GM18520 (cell line): ENCODE data around the gene RAD51B.

Source experiments
- ATAC-seq: cut with Tn5 transposase; IDR thresholded peaks from one replicate; pipeline ENCODE4 v1.9.1; 2021; ENCODE audit not compliant: unreplicated experiment

Gene RAD51B

DNA sequence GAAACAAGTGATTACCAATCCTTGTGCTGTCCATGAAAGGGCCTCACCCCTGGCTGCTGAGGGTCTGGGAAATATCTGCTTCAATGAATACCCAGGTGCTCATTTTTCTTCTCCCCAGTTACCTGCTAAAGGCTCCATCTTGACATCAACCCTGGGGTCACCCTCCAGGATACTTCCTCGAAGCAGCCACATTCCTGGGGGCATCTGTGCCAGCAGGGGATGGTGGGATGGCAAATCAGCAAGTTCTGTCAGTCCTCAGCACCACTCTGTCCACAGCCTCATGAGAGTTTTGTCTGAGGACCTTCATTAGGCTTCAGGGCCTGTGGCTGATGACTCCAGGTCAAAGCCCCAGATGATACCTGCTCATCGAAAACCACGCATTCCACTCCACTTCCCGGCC is 848.4 kb downstream of the RAD51B start:
- no peak for ATAC-seq

DNA sequence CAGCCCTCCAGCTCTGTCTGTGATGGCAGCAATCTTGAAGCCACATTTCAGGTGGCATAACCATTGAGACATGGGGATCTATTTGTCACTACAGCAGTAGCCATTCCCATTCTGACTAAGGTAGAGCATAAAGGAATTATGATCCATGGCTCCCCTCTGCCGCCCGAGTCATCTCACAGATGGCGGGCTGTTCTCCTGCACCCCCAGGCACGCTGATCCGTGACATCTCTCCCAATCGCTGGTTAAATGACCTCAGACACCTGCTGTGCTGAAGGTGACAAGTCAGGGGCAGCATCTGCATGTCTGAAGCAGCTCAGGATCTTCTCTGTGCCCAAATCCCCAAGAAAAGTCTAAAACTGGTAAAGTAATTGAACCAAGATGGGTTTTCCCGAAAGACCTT is 849.0 kb downstream of the RAD51B start:
- no peak for ATAC-seq

DNA sequence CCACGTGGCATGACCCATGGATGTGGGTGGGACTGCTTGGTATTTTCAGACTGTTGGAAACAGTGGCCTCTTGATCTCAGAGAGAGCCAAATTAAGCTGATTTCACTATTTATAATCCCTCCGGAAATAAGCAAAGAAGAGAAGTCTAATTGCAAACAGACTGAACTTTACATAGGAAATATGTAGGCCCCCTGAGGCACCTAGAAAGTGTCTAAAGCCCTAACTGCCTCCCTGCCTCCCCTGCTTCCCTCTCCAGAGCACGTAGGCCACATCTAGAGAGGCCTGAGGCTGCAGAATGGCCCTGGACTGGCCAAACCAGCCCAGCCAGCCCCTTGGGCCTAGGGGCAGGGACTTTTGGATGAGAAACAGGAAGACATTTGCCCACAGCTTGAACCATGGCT is 849.5 kb downstream of the RAD51B start:
- no peak for ATAC-seq

DNA sequence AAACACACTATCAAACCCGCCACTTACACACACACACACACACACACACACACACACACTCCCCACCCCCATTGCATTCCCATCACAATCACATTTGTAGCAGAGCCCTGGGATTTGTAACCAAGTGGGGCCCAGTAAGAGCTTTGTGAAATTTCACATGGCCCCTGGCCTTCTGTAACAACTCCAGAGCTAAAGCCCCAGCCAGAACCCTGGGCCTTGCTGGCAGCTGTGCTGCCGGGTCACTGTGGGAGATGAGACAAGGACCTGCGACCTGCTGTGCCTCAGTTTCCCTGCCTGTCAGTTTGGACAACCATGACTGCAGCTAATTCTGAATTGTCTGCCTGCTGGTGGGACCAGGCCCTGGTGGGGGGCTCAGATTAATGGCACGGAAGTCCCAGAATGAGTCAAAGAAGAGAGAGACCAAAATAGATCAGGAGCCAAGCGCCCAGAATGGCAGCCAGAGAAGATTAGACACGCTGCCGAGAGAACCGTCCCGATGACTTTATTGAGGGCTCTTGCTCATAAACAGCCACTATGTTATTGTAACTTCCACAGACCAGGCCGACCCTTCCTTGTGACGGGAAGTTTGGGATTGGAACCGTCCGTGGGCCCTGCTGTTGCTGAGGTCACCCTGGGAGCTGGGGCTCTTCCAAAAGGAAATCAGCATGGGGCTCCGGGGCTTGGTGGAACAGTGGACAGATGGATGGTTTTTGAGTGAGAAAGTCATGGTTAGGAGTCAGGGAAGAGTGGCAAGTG is 850.2 kb downstream of the RAD51B start:
- ATAC-seq: no peak

DNA sequence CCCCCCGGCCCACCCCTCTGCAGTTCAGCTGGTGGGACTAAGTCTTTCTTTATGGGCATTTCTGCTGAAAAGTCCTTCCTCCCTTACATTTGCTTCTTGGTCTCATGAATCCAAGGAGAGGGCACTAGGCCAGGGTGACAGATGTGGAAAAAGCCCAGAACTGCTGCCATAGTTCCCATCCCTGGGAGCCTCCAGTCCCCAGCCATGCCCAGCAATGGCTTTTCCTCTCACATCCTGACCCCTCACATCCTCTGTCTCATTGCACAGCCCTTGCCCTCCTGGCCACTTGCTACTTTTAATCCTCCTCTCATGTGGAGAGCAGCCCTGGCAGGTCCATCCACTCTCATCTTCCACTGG is 850.8 kb downstream of the RAD51B start:
- ATAC-seq: no peak

DNA sequence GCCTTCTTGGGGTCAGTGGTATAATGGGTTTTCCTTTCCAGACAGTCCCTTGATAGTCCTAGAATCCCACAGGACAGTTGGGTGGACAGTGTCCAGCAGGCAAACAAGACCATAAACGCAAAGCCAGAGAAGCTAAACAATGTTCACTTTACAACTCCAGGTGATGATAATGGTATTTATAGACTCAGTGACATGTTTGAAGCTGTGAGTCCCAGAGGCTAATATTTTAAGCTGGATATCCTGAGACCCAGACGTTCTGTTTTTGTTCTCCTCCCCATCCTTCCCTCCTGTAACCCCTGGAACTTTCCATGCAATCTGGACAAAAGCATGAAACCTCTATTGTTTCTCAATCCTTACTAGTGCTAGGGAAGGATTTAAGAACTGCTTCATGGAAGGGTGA is 852.3 kb downstream of the RAD51B start:
- no peak for ATAC-seq

DNA sequence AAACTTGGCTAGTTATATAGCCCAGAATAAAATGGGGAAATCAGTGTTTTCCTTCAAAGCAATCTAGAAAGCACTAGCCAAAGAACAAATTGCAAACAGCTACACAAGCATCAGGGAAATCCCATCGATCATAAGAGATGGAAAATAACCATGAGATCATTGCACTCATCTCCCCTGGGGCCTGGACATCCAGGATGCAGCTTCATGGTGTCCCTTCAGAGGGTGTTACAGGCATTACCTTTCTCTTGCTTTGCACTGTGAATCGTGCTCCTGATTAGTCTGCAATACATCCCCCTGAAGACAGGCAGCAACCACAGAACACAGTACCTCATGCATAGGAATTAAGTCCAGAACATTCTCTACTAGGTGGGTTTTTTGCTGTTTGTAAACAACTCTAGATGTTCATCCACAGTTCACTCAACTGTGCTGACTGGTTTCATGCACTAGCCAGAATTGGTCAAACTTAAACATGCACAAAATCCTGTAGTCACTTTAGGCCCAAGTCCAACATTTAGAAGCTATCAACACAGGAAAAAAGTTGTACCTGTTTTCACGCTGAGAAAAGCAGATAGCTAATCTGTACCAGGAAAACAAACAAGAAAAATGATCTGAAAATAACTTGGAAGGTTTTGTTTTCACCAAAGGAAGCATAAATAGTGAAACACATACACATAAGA is 853.2 kb downstream of the RAD51B start:
- no peak for ATAC-seq

DNA sequence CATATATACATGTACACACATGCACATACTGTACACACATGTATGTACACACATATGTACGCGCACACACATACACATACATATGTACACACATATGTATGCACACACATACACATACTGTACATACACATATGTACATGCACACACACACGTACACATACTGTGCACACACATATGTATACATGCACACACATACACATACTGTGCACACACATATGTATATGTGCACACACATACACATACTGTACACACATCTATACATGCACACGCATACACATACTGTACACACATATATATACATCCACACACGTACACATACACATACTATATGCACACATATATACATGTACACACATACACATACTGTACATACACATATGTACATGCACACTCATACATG is 853.9 kb downstream of the RAD51B start:
- no peak for ATAC-seq

DNA sequence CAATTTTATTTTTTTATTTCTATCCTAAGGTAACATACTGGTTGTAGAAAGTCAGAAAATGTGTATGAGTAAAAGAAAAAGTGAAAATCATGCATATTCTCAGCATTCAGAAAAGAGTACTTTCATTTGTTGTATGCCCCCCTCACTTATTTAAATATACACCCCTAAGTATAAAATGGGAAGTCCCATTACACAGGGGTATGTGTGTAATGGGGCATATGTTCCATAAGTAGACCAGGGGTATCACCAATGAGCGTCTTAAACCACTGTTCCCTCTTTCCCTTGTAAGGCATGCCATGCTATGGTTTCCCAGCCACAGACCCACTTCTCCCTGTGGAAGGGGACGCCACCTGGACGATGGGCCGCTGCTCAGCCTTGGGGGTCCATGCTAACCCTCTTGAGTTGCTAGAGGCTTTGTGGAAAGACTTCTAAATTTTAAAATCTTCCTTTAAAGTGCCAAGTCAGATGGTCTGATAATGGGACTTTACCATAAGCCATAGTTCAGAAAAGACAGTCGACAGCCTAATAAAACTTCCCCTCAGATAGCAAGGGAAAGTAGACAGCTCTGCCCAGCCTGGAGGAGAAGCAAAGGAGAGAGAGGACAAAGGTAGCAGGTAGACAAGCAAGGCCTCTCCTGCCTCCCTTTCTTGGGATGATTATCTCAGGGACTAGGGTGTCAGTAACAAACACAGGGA is 855.1 kb downstream of the RAD51B start:
- ATAC-seq: no peak

DNA sequence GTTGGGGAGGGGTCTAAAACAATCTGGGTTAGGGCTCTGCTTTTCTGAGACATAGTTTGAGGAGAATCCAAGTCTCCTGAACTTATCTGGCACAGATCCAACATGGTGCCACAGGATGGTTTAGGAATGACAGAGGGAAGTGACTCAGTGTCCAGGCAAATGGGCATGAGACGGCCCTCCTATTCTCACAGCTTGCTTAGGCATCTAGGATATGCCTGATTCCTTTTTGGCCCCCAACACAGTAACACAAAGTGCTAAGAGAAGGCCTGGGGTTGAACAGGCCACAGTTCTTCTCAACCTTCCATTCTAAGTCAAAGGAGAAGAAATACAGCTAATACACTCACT is 855.6 kb downstream of the RAD51B start:
- ATAC-seq: no peak

DNA sequence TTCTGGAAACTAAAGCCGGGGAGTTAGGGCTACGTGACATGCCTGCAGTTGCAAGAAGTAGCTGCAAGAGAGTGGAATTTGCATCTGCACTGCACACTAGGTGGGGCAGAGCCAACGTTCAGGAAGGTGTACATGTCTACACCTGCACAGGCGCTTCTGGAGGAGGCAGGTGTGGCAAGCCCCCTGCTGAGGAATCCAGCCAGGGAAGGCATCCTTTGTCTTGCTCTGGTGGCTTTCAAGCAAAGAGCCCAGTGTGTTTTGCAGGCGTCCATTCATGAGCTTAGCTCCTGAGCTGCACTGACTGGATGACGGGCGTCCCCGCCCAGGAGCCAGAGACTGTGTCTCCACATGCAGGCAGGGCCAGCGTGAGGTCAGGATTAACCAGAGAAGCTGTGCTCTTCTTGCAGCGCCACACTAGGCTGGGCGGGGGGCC is 856.9 kb downstream of the RAD51B start:
- no peak for ATAC-seq

DNA sequence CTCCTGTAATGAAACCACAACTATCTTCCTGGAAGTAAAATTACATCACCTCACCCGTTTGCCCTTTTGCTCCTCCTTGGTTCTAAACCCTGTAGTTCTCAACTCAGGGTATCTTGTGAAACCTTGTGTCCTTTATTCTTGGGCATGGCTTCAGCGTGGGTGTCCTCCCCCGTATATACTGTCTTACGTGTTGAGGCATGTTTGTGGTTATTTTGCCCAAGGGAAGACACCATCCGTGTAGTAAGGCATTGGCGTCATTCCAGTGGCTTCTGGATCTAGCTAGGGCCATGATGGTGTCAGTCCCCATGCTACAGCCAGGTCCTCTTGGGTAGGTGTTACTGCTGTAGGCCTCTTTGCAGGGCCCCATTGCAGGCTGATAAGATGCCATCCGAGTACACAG is 857.9 kb downstream of the RAD51B start:
- no peak for ATAC-seq

DNA sequence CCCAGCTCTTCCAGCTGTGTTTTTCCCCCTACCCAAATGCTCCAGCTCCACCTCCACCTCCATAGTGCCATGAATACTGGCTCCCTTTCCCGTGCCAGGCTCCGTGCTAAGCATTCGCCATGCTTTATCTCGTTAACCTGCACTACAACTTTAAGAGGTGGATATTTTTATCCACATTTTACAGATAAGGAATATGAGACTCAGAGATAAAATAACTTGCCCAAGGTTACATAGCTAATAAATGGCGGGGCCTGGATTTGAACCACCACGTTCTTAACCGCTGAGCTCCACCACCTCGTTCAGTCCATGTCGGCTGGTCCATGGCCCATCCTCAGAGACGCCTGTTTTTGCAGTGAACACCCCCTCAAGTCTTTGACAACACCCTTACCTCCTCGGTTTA is 858.3 kb downstream of the RAD51B start:
- ATAC-seq: no peak

DNA sequence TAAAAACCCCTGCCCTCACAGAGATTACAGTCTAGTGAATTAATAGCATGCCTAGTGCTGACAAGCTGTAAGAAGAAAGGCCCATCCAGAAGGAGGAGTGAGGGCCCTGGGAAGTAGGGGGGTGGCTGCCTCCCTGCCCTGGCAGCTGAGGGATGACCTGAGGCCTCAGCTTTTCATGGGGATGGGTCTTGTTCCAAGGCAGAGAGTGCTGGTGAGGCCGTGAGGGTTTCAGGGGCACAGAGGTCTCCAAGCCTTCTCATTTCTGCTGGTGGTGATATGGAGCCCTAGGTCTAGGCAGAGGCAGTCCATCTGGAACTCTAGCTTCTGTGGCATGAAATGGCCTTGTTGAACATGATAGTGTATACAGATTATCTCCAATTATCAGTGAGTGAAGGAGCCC is 858.9 kb downstream of the RAD51B start:
- no peak for ATAC-seq

DNA sequence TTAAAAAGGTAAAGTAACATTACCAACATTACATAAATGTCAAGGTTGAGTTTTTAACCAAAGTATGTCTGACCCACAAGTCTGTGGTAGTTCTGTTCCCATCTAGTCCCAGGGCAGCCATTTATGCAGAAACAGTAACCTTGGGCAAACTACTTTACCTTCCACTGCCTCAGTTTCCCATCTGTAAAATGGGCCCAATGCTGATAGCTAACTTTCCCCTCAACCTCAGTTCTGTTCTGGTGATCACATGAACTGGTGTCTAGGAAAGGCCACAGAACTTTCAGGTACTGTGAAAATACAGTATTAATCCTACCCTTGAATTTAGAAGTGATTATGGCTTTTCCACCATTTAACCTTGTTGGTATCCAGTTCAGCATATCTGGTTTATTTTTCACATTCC is 859.7 kb downstream of the RAD51B start:
- no peak for ATAC-seq

DNA sequence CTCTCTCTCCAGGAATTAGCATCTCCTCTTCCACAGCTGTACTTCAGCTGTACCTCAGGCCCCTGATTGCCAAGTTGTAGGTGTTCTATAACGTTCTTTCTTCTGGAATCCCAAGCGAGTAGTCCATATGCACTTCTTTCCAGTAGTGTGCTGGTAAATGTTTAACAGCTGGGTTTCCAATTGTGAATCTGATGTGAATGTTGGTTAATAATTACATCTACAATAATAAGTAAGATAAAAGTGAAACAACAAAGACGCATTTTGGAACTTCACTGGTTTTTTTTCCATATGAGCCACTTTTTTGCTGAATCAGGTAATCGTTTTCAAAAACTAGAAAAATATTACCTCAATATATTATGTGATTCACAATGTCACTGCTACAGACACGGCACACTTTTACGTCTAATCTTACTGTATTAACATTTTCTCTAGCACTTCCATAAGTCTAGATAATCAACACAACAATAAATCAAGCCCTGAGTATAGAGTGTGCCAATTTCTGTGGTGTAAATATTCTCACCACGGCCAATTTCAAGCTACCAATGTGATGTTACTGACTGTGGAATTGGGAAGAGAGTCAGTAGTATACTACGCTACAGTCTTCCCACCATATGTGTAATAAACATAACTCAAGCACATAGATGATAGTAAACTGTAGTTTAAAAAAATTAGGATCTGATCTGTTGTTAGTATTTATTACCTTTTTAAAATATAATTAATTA is 860.3 kb downstream of the RAD51B start:
- ATAC-seq: no peak

DNA sequence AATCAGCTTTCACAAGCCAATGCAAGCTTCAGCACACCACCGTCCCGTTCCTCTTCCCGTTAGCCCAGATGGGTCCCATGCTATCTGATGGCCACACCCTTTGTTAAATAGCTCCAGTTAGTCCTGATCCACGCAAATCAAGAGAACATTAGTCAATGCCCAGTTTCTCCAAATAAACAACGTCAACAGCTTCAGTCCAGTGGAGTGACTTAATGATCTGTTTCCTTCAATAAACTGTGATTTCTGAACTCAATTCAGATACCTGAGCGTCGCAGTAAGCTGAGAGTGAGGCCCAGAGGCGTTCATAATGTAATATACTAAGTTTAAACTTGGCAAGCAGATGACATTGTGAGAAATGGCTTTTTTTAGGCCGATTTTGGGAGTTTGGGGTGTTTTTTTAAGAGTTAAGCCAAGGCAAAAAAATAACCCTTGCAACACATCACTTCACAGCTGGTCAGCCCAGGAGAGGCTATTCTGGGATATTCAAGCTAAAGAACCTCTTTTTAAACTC is 861.0 kb downstream of the RAD51B start:
- no peak for ATAC-seq

DNA sequence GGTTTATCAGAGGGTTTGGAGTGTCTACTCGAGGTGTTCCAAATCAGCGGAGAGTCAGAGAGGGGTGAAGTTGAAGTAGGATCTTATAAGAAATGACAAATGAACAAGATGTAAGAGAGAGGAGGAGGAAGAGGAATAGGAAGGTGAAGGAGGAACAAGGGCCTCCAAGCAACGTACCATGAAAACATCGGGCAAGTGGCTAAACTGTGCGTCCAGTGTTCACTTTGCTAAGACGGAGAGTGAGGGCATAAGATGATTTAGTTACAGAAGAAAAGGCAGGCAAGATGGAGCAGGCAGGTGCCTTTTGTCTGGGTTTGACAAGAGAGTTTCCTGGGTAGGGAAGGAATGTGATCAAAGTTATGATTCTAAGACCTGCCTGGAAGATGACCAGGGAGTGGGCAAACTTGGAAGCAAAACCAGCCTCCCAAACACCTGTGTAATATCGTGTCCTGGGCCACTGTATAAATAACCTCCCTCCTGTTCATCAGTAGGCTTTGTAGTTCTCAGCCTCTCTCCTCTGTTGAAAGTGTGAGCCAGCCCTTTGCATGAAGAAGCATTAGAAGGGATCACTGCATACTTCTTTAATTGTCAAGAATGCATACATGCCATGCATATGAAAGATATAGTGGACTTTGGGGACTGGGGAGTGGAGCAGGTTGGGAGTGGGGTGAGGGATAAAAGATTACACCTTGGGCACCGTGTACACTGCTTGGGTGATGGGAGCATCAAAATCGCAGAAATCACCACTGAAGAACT is 861.9 kb downstream of the RAD51B start:
- ATAC-seq: no peak

DNA sequence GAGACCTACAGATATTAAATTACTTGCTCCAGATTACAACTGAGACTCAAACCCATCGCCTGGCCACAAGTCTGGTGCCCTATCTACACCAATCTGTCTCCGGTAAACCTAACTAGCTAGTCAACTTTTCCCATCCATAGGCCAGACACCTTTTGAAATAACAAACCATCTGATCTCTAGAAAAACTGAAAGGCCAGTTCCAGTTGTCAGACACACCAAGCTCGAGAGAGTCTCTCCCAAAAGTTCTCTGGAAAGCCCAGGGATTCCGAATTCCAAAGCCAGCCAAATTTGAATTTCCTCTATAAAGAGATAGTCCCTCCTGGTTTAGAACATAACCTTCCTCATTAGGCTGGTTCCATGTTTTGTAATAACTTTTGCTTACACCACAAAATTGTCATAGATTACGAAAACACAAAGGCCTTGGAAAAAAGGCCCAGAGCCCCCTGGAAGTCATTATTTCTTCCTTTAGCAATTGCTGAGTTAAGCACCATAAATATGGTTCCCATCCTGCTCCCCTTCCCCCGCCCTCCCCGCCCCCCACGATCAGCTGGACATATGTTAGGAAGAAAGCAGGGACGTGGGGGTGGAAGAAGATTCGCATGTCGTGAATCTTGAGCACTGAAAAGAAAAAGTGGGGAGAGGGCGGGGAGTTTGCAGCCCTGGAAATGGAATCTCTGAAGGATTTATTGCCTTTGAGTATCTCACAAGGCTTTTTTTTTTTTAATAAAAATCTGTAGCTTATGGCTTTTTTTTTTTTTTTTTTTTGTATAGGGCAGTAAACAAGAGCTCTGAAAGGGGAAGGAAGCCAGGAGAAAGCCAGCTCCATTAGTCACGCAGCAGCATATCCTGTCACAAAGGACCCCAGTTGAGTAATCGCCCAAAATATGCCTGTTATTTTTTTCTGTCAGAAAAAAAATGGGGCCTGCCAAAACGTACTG is 862.9 kb downstream of the RAD51B start:
- ATAC-seq: no peak

DNA sequence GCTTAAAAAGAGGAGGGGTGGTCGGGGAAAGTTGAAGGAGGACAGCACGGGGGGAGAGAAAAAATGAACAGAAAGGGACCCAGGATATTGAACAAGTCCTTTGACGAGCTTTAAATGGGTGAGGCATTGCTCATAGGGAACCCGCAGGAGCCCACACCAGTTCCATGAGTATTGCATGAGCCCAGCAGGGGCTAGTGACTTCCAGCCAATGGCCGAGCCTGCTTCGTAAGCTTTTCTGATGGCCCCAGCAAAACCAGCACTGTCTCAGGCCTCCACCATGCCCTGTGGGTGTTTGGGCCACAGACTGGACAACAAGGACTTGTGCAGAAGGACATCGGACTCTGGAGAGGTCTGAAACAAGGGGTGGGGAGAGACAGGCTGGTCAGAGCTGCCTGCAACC is 863.7 kb downstream of the RAD51B start:
- ATAC-seq: no peak
